Eye (tissue), 1 donor: ENCODE measurements around the gene NTN1.

ENCODE experiments used
- DNase-seq: peaks from one replicate; pipeline ENCODE4 v3.0.0-alpha.2; 2015

The NTN1 gene

GRCh38 chr17:9287306-9287705, 266.0 kb downstream of the NTN1 start:
- DNase-seq = no peak

- no peak for DNase-seq
These were observed 268.9 kb downstream of the NTN1 start for GRCh38 chr17:9290226-9290613.

GRCh38 chr17:9291912-9292560, 270.7 kb downstream of the NTN1 start:
- DNase-seq = peak; percentile 53

- no peak for DNase-seq
These were observed 271.2 kb downstream of the NTN1 start for GRCh38 chr17:9292561-9292941.
